Activated naive CD8-positive, alpha-beta T cell treated with anti-CD3 and anti-CD28 coated beads for 36 hours (primary cell): Measurements from ENCODE around the gene ZC3H18. TPM values are rescaled to one million over a fixed set of nuclear protein-coding genes. Genes with fewer than 3 reads are reported as not detected.

ENCODE experiments used
- DNase-seq: peaks from one replicate; pipeline ENCODE4 v3.0.0; 2021
- H3K27ac Mint-ChIP-seq: one replicate; pipeline ENCODE4 v1.8.0; 2022; ENCODE audit warnings: mild to moderate bottlenecking, moderate library complexity, mixed read lengths
- H3K27me3 Mint-ChIP-seq: one replicate; pipeline ENCODE4 v1.8.0; 2022; ENCODE audit warnings: mild to moderate bottlenecking, mixed read lengths
- H3K36me3 Mint-ChIP-seq: one replicate; pipeline ENCODE4 v1.8.0; 2021; ENCODE audit warnings: mild to moderate bottlenecking, mixed read lengths
- H3K4me1 Mint-ChIP-seq: one replicate; pipeline ENCODE4 v1.8.0; 2021; ENCODE audit warnings: mixed read lengths
- H3K4me3 Mint-ChIP-seq: one replicate; pipeline ENCODE4 v1.8.0; 2022; ENCODE audit warnings: mild to moderate bottlenecking, moderate library complexity, mixed read lengths
- H3K9me3 Mint-ChIP-seq: one replicate; pipeline ENCODE4 v1.8.0; 2022; ENCODE audit warnings: mixed read lengths
- total RNA-seq, 2 experiments: library from RNA; stranded (reverse); gene quantifications; one replicate each; pipeline ENCODE4 v1.2.3, GENCODE V29; 2021

The ZC3H18 gene
- total RNA-seq, 2 experiments from 2014 or later: 84.3 to 86.8 TPM

DNA sequence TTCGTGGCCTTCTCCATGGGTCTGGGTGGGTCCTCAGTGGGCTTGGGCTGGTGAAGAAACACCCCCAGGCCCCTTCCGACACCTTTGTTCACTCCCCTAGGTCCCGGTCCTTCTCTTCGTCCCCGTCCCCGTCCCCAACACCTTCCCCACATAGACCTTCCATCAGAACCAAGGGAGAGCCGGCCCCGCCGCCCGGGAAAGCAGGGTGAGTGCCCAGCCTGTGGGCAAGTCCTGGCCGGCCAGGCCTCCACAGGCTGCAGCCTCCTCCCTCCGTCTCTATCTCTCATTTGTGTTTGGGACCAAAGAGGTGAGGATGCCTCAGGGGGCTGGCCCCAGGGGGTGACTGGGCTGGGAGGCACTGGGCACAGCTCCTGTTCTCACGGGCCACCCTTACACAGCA, 53.7 kb downstream of the ZC3H18 start:
- H3K4me3 Mint-ChIP-seq: no peak overlapping the region
- no peaks in the 10 kb centered on the region for H3K9me3 Mint-ChIP-seq
- peaks cover 12% of the 10 kb centered on the region for H3K36me3 Mint-ChIP-seq
- DNase-seq: no peak
- H3K27me3 Mint-ChIP-seq: no peaks in the 10 kb centered on the region
- peaks cover 16% of the 10 kb centered on the region for H3K4me1 Mint-ChIP-seq
- H3K27ac Mint-ChIP-seq: no peak overlapping the region

DNA sequence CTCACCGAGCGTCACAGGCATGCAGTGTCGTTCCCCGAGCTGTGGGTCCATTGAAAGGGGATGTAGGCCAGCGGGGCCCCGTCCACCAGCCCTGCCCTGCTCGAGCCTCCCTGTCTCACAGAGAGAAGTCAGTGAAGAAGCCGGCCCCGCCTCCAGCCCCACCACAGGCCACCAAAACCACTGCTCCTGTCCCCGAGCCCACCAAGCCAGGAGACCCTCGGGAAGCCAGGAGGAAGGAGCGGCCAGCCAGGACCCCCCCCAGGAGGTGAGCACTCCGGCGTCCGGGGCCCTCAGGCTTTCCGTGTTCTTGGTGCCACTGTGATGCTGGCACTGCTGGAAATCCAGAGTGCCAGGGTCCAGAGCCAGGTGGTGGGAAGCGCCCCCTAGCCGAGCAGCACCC, 54.3 kb downstream of the ZC3H18 start:
- H3K27ac Mint-ChIP-seq: no peak overlapping the region
- H3K27me3 Mint-ChIP-seq: no peaks in the 10 kb centered on the region
- no peak for DNase-seq
- no peak overlapping the region for H3K4me3 Mint-ChIP-seq
- H3K4me1 Mint-ChIP-seq: peaks cover 10% of the 10 kb centered on the region
- no peaks in the 10 kb centered on the region for H3K9me3 Mint-ChIP-seq
- H3K36me3 Mint-ChIP-seq: peaks cover 8% of the 10 kb centered on the region

DNA sequence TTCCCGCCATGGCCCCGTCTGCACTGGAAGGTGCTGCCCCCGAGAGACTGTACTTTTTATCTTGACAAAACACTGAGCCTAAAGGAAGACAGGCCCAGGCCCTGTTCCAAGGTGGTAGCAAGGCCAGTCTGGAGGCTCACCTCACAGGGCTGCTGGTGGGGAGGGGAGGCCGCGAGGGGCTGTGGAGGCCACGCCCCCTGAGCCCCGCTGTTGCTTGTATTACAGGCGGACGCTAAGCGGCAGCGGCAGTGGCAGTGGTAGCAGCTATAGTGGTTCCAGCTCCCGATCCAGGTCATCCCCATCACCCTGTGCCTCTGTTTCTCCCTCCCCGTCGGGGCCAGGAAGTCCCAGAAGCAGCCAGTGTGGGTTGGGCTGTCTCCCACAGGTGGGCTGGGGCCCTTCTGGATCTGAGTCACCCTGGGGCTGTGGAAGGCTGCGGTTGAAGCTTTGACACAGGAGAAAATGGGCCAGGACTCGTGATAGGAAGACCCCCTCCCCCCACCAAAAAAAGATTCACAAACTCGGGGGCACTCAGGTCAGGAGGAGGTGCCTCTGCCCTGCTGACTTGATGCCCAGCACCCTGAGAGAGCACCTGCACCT, 54.9 kb downstream of the ZC3H18 start:
- DNase-seq: no peak
- Mint-ChIP-seq H3K9me3 (no peaks in the 10 kb centered on the region), H3K36me3 (peaks cover 8% of the 10 kb centered on the region), H3K27me3 (no peaks in the 10 kb centered on the region), H3K27ac (no peak overlapping the region), H3K4me1 (peaks cover 5% of the 10 kb centered on the region), H3K4me3 (no peak overlapping the region)

DNA sequence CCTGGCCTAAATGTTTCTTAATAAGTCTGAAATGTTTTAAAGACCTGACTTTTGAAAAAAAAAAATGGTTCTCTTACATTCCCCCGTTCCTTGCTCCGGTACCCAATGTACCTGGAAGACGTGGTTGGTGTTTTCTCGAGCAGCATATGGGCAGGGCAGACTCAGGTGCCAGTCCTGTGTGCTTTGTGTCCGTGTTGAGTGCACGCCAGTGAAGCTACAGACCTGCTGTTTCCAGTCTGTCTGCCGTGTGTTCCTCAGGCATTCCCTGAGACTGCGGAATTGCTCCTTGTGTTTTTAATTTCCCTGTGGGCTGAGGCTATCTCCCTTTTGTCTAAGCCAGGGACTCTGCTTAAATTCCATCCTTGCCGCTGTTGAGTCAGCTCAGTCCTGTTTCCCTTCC, 56.4 kb downstream of the ZC3H18 start:
- Mint-ChIP-seq H3K9me3 (no peaks in the 10 kb centered on the region), H3K27ac (no peak overlapping the region), H3K27me3 (no peaks in the 10 kb centered on the region), H3K36me3 (peaks cover 11% of the 10 kb centered on the region), H3K4me1 (peaks cover 4% of the 10 kb centered on the region), H3K4me3 (no peak overlapping the region)
- no peak for DNase-seq

DNA sequence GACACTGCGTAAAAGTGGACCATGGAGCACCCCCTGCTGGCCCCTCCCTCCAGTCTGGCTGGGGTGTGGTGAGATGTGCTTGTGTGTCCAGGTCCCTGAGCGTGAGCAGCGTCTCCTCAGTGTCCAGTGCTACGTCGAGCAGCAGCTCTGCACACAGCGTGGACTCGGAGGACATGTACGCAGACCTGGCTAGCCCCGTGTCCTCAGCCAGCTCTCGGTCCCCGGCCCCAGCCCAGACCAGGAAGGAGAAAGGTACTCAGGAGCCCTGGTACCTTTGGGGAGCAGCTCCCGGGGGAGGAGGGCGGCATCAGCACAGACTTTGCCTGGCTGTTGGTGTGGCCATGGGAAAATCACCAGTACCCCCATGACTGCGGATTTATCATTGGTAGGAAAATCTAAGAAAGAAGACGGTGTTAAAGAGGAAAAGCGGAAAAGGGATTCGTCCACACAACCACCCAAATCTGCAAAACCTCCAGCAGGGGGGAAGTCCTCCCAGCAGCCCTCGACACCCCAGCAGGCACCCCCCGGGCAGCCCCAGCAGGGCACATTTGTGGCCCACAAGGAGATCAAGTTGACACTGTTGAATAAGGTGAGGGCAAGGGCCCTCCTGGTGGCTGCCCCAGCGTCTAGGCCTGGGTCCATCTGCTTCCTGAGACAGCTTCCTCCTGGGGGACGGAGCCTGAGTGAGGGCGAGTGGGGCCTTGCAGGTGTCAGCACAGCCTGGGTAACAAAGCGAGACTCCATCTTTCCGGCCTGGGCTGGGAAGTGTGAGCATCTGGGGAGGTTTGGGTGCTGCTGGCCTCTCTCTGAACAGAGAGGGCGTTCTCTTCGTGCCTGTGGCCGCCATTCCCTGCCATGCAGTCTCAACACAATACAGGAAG, 57.6 kb downstream of the ZC3H18 start:
- no peak overlapping the region for H3K27ac Mint-ChIP-seq
- no peak overlapping the region for H3K4me3 Mint-ChIP-seq
- no peak for DNase-seq
- H3K9me3 Mint-ChIP-seq: no peaks in the 10 kb centered on the region
- H3K27me3 Mint-ChIP-seq: no peaks in the 10 kb centered on the region
- peaks cover 5% of the 10 kb centered on the region for H3K4me1 Mint-ChIP-seq
- H3K36me3 Mint-ChIP-seq: peaks cover 11% of the 10 kb centered on the region

DNA sequence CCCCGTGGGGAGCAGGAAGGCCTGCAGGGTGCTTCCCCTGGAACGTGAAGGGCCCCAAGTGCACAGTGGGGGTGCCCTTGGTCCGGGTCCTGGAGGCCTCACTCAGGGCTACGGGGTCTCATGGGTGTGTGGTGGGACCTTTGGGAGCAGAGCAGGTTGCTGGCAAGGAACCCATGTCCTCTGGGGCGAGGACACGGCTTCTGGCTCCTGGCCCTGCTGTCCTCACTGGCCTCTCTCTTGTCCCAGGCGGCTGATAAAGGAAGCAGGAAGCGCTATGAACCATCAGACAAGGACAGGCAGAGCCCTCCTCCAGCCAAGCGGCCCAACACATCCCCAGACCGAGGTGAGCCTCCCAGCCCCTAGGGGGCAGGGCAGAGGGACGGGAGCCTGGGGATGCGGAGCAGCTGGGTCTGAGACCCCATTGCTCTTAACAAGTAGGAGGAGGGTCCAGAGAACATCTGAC, 58.3 kb downstream of the ZC3H18 start:
- Mint-ChIP-seq H3K4me3 (no peak overlapping the region), H3K27ac (no peak overlapping the region), H3K9me3 (no peaks in the 10 kb centered on the region), H3K36me3 (peaks cover 7% of the 10 kb centered on the region), H3K27me3 (no peaks in the 10 kb centered on the region), H3K4me1 (peaks cover 5% of the 10 kb centered on the region)
- DNase-seq: peak; percentile 32

DNA sequence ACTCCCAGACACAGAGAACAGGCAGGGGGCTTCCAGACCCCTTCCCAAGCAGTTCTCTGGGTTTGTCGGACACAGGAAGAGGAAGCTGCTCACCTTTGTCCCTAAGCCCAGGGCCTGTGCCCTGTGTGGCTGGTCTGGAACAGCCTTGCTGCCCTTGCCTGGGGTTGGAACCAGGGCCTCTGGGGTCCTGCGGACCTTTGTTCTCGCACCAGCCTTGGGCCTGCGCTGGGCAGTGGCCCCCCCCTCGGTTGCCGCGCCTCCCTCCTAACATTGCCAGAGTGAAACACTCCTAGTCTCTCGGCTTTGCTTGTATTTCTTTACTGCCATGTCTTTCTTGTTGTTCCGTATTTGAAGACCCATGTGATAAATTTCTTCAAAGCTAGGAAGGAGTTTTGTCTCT, 59.6 kb downstream of the ZC3H18 start:
- Mint-ChIP-seq H3K27ac (no peak overlapping the region), H3K27me3 (no peaks in the 10 kb centered on the region), H3K9me3 (no peaks in the 10 kb centered on the region), H3K36me3 (peaks cover 4% of the 10 kb centered on the region), H3K4me1 (peaks cover 5% of the 10 kb centered on the region), H3K4me3 (no peak overlapping the region)
- no peak for DNase-seq

DNA sequence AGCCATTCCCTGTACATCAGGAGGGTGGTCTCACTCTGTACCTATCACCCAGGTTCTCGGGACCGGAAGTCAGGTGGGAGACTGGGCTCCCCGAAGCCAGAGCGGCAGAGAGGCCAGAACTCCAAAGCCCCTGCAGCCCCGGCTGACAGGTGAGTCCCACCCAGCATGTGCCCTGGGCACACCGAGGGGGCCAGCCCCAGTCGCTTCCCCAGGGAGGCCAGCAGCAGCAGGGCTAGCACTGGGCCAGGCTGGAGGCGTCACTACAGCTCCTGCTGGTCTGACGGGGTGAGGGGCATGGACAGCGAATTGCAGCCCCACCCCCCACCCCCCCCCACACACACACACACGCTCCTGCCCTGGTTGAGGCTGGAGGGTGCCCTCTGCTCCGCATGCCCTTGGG, 60.2 kb downstream of the ZC3H18 start:
- peaks cover 8% of the 10 kb centered on the region for H3K4me1 Mint-ChIP-seq
- H3K27ac Mint-ChIP-seq: no peak overlapping the region
- no peak for DNase-seq

DNA sequence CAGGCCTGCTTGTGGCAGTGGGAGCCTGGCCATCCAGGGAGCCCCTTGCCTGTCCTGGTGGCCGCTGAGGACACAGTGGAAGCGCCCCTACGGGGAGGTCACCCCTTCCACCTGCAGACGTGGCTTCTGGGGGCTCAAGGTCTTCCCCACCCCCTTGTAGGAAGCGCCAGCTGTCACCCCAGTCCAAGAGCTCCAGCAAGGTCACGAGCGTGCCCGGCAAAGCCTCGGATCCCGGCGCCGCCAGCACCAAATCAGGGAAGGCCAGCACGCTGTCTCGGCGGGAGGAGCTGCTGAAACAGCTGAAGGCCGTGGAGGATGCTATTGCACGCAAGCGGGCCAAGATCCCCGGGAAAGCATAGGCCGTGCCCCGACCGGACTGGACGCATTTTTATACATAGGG, 60.7 kb downstream of the ZC3H18 start:
- Mint-ChIP-seq H3K4me3 (no peak overlapping the region), H3K36me3 (peaks cover 4% of the 10 kb centered on the region), H3K9me3 (no peaks in the 10 kb centered on the region), H3K27me3 (no peaks in the 10 kb centered on the region), H3K4me1 (peaks cover 8% of the 10 kb centered on the region), H3K27ac (no peak overlapping the region)
- DNase-seq: no peak

More for the DNA sequence above, 60.2 kb downstream of the ZC3H18 start:
- H3K36me3 Mint-ChIP-seq: peaks cover 4% of the 10 kb centered on the region
- H3K4me3 Mint-ChIP-seq: no peak overlapping the region
- no peaks in the 10 kb centered on the region for H3K27me3 Mint-ChIP-seq
- H3K9me3 Mint-ChIP-seq: no peaks in the 10 kb centered on the region

DNA sequence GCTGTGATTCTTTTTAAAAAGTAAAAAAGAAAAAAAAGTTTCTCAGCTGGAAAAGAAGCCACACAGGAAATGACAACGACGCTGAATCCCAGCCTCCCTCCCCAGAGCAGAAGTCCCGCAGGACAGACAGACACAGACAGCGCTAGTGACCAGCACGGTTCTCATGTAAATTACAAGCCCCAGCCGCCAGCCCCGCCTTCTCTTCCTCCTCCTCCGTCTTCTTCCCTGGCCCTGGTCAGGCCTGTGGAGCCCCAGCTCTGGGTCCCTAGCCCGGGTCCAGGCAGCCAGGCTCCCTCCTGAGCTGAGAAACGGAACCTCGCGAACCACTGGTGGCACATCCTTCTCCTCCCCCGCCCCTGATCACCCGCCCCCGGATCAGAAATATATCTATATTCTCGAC, 61.2 kb downstream of the ZC3H18 start:
- Mint-ChIP-seq H3K4me3 (no peak overlapping the region), H3K9me3 (no peaks in the 10 kb centered on the region), H3K27me3 (peaks cover 2% of the 10 kb centered on the region), H3K4me1 (peaks cover 11% of the 10 kb centered on the region), H3K36me3 (peaks cover 4% of the 10 kb centered on the region), H3K27ac (no peak overlapping the region)
- no peak for DNase-seq

DNA sequence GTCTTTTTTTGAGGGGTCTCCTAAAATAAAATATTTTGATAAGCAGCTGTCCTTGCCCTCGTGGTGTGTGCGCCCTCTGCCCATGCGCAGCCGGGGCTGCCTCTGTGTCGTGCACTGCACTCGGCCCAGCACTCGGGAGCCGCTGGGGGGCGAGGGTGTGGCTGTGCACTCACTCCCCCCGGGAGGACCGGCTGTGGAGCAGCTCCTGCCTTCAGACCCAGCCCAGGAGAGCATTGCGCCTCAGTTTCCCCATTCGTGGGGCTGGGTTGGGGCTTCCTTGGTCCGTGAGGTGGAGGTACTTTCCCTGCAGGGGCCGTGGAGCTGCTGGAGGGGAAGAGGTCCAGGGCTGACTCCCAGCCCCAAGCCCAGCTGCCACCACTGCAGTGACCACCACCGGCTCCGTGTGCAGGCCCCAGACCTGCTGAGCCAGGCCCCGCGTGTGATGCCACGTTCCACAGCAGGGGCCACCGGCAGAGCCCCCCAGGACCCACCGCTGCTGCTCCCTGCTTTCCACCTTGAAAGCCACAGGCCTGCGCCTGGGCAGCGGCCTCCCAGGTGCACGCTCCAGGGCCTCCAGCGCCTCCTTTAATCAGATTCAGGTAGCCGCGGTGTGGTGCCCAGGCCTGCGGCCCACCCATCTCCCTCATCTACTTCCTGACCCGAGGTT, 61.9 kb downstream of the ZC3H18 start:
- H3K36me3 Mint-ChIP-seq: peaks cover 4% of the 10 kb centered on the region
- H3K27ac Mint-ChIP-seq: no peak overlapping the region
- H3K9me3 Mint-ChIP-seq: no peaks in the 10 kb centered on the region
- no peak overlapping the region for H3K4me3 Mint-ChIP-seq
- H3K27me3 Mint-ChIP-seq: peaks cover 5% of the 10 kb centered on the region
- DNase-seq: no peak
- H3K4me1 Mint-ChIP-seq: peaks cover 13% of the 10 kb centered on the region

DNA sequence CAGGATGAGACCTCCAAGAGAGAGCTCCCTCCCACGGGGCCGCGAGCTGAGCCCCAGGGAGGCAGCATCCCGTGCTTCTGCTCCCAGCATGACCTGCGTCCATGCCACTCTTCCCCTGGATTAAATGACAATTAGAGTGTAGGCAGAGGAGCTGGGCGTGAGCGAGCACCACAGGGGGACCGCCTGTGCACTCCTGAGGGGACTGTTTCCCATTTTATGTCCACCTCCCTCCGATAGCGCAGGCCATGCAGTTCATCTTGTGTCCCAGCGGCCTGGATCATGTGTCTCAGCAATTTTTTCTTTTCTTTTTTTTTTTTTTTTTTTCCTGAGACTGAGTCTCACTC, 62.4 kb downstream of the ZC3H18 start:
- Mint-ChIP-seq H3K9me3 (peaks cover under 1% of the 10 kb centered on the region), H3K4me3 (no peak overlapping the region), H3K4me1 (peaks cover 18% of the 10 kb centered on the region), H3K27me3 (peaks cover 10% of the 10 kb centered on the region), H3K36me3 (peaks cover 4% of the 10 kb centered on the region), H3K27ac (no peak overlapping the region)
- DNase-seq: no peak

DNA sequence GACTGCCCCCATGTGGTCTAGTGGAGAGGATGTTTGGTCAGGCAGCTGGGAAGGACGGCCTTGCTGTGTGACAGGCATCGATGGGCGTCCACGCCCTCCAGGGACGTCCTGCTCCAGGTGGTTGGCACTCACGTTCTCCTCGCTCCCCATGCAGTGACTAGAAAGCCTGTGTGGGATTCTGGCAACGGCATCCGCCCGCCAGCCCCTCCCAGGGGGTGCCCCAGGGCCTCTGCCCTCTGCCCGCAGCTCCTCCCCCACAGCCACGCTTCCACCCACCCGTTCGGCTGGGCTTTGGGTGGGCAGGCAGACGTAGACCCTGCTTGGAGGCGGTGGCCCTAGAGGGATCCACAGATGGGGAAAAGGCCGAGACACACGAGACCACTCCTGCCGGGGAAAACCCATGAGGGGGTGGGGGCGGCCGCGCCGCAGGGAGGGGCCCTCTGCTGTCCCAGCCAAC, 63.5 kb downstream of the ZC3H18 start:
- Mint-ChIP-seq H3K4me1 (peaks cover 29% of the 10 kb centered on the region), H3K27me3 (peaks cover 22% of the 10 kb centered on the region), H3K4me3 (peak overlapping the region; percentile 68), H3K36me3 (peaks cover 6% of the 10 kb centered on the region), H3K9me3 (peaks cover 2% of the 10 kb centered on the region), H3K27ac (peak overlapping the region; percentile 63)
- peak; percentile 72 for DNase-seq

DNA sequence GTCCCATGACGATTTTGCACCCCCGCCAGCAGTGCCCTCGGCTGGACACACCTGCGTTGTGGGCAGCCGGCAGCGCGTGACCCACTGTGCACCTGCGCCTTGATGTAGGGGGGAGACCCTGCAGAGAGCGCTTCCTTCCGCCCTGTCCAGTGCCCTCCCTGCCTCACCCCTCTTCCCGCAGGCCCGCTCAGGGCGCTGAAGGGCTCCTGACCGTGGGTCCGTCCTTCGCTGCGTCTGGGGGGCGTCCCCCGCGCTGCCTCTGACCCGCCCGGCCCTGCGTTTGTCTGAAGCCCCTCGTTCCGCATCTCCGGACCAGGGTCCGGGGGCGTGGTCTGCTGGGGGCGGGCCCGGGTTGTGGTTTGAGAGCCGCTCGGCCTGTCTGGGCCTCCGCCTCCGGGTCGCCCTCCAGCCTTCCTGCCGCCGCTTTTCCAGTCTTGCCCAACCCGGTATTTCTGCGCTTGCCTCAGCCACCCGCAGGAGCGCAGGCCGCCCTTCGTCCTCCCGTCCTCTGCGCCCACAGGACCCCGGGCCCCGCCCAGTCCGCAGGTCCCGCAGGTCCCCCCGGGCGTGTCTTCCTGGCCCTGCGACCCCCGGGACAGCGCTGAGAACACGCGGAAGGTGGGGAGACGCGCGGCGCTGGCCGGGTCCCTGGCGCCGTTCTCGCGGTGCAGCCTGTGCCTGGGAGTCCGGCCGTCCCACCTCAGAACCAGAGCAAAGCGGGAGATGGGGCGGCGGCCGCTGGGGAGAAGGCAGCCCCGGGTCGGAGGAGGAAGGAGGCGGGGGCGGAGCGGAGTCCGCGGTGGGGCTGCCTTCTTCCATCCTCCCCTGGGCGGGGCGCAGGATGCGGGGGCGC, 64.2 kb downstream of the ZC3H18 start:
- Mint-ChIP-seq H3K9me3 (peaks cover 2% of the 10 kb centered on the region), H3K36me3 (peaks cover 6% of the 10 kb centered on the region), H3K27me3 (peaks cover 24% of the 10 kb centered on the region), H3K4me1 (peaks cover 31% of the 10 kb centered on the region), H3K27ac (no peak overlapping the region), H3K4me3 (peak overlapping the region; percentile 68)
- peak; percentile 70 for DNase-seq
